ENCODE data around the gene SLC2A5. TPM values are rescaled to one million over a fixed set of nuclear protein-coding genes. Genes with fewer than 3 reads are reported as not detected.

Gene SLC2A5
- total RNA-seq, 1 donor from 2014 or later, result 0.79 TPM

DNA sequence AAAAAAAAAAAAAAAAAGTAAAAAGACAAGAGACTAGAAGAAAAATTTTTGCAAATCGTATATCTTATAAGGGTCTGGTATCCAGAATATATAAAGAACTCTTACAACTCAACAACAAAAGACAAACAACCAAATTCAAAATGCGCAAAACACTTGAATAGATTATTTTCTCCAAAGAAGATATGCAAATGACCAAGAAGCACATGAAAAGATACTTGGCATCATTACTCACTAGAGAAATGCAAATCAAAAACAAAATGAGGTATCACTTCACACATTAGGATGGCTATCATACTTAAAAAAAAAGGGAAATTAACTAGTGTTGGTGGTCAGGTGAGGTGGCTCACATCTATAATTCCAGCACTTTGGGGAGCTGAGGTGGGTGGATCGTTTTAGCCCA is 12.0 kb upstream of the SLC2A5 start:
- Histone ChIP-seq H3K4me3 (ENCODE audit: insufficient read depth, low read depth, low read length) (no peak overlapping the region), H3K9ac (ENCODE audit: low read length) (no peak overlapping the region), H3K4me1 (ENCODE audit: insufficient read depth, low read length) (peaks cover 39% of the 10 kb centered on the region), H2AFZ (ENCODE audit: low read depth, low read length) (no peak overlapping the region), H3K9me3 (ENCODE audit: insufficient read depth, low read depth, low read length) (peaks cover 1% of the 10 kb centered on the region), H3K27me3 (ENCODE audit: insufficient read depth, low read length) (peaks cover 10% of the 10 kb centered on the region), H3K27ac (ENCODE audit: low read depth, low read length) (no peak overlapping the region), H4K20me1 (ENCODE audit: insufficient read depth, low read length) (no peaks in the 10 kb centered on the region), H3K4me2 (ENCODE audit: low read length) (no peak overlapping the region), H3K79me2 (ENCODE audit: insufficient read depth, low read length) (no peaks in the 10 kb centered on the region), H3K36me3 (ENCODE audit: insufficient read depth, low read length) (no peaks in the 10 kb centered on the region)
- Mint-ChIP-seq H3K4me1 (ENCODE audit: low read depth, unreplicated experiment) (peaks cover 21% of the 10 kb centered on the region), H3K9me3 (ENCODE audit: unreplicated experiment) (no peaks in the 10 kb centered on the region), H3K4me3 (ENCODE audit: unreplicated experiment) (no peak overlapping the region), H3K36me3 (ENCODE audit: low read depth, unreplicated experiment) (no peaks in the 10 kb centered on the region), H3K27ac (ENCODE audit: unreplicated experiment) (no peak overlapping the region), H3K27me3 (ENCODE audit: low read depth, unreplicated experiment) (peaks cover 6% of the 10 kb centered on the region)
- no peak for TF ChIP-seq EZH2 (IDR thresholded peaks at IDR 0.05; ENCODE audit: insufficient read depth, low read length)
- TF ChIP-seq, protein P1, sequence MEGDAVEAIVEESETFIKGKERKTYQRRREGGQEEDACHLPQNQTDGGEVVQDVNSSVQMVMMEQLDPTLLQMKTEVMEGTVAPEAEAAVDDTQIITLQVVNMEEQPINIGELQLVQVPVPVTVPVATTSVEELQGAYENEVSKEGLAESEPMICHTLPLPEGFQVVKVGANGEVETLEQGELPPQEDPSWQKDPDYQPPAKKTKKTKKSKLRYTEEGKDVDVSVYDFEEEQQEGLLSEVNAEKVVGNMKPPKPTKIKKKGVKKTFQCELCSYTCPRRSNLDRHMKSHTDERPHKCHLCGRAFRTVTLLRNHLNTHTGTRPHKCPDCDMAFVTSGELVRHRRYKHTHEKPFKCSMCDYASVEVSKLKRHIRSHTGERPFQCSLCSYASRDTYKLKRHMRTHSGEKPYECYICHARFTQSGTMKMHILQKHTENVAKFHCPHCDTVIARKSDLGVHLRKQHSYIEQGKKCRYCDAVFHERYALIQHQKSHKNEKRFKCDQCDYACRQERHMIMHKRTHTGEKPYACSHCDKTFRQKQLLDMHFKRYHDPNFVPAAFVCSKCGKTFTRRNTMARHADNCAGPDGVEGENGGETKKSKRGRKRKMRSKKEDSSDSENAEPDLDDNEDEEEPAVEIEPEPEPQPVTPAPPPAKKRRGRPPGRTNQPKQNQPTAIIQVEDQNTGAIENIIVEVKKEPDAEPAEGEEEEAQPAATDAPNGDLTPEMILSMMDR (IDR thresholded peaks at IDR 0.05; ENCODE audit: insufficient read depth, low read depth, low read length), result no peak
- no peak for DNase-seq (ENCODE audit: low read depth)
- no peak for FAIRE-seq

DNA sequence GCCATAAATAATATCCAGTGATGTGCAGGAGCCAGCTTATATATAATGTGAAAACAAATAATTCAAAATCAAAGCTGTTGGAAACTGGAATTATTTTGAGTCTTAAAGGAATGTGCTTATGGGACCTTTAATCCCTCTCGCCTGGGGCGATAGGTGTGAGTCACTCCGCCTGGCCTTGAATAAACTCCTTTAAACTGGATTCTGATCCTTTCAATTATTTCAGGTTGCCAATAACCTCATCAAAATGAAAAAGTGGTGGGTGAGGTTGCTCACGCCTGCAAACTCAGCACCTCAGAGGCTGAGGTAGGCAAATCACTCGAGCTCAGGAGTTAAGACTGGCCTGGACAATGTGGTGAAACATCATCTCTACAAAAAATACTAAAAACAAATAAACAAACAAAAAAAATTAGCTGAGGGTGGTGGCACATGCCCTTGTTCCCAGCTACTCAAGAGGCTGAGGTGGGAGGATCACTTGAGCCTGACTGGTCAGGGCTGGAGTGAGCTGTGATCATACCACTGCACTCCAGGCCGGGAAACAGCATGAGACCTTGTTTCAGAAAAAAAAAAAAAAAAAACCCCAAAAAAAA is 11.4 kb upstream of the SLC2A5 start:
- Mint-ChIP-seq H3K27ac (ENCODE audit: unreplicated experiment) (no peak overlapping the region), H3K4me3 (ENCODE audit: unreplicated experiment) (no peak overlapping the region), H3K27me3 (ENCODE audit: low read depth, unreplicated experiment) (peaks cover 6% of the 10 kb centered on the region), H3K36me3 (ENCODE audit: low read depth, unreplicated experiment) (no peaks in the 10 kb centered on the region), H3K4me1 (ENCODE audit: low read depth, unreplicated experiment) (peaks cover 18% of the 10 kb centered on the region), H3K9me3 (ENCODE audit: unreplicated experiment) (no peaks in the 10 kb centered on the region)
- peak; percentile 52 for DNase-seq (ENCODE audit: low read depth)
- no peaks in the 10 kb centered on the region for H4K20me1 ChIP-seq (ENCODE audit: insufficient read depth, low read length)
- no peaks in the 10 kb centered on the region for H3K9me3 ChIP-seq (ENCODE audit: insufficient read depth, low read depth, low read length)
- no peak overlapping the region for H3K4me3 ChIP-seq (ENCODE audit: insufficient read depth, low read depth, low read length)
- FAIRE-seq, result no peak
- H3K9ac ChIP-seq (ENCODE audit: low read length), result no peak overlapping the region
- H3K27me3 ChIP-seq (ENCODE audit: insufficient read depth, low read length), result peaks cover 10% of the 10 kb centered on the region
- no peaks in the 10 kb centered on the region for H3K79me2 ChIP-seq (ENCODE audit: insufficient read depth, low read length)
- TF ChIP-seq EZH2 (IDR thresholded peaks at IDR 0.05; ENCODE audit: insufficient read depth, low read length), result no peak
- TF ChIP-seq, protein P1 (IDR thresholded peaks at IDR 0.05; ENCODE audit: insufficient read depth, low read depth, low read length), result no peak
- no peak overlapping the region for H2AFZ ChIP-seq (ENCODE audit: low read depth, low read length)
- H3K4me2 ChIP-seq (ENCODE audit: low read length), result peak overlapping the region; percentile 3
- no peak overlapping the region for H3K27ac ChIP-seq (ENCODE audit: low read depth, low read length)
- H3K36me3 ChIP-seq (ENCODE audit: insufficient read depth, low read length), result no peaks in the 10 kb centered on the region
- peaks cover 37% of the 10 kb centered on the region for H3K4me1 ChIP-seq (ENCODE audit: insufficient read depth, low read length)

GRCh38 chr1:9079988-9080704 is 10.7 kb upstream of the SLC2A5 start:
- Mint-ChIP-seq H3K4me1 (ENCODE audit: low read depth, unreplicated experiment) (peaks cover 12% of the 10 kb centered on the region), H3K4me3 (ENCODE audit: unreplicated experiment) (no peak overlapping the region), H3K9me3 (ENCODE audit: unreplicated experiment) (no peaks in the 10 kb centered on the region), H3K27ac (ENCODE audit: unreplicated experiment) (no peak overlapping the region), H3K36me3 (ENCODE audit: low read depth, unreplicated experiment) (no peaks in the 10 kb centered on the region), H3K27me3 (ENCODE audit: low read depth, unreplicated experiment) (peaks cover 8% of the 10 kb centered on the region)
- Histone ChIP-seq H3K27me3 (ENCODE audit: insufficient read depth, low read length) (peaks cover 12% of the 10 kb centered on the region), H3K4me1 (ENCODE audit: insufficient read depth, low read length) (peaks cover 31% of the 10 kb centered on the region), H3K27ac (ENCODE audit: low read depth, low read length) (no peak overlapping the region), H3K9ac (ENCODE audit: low read length) (no peak overlapping the region), H4K20me1 (ENCODE audit: insufficient read depth, low read length) (no peaks in the 10 kb centered on the region), H3K4me3 (ENCODE audit: insufficient read depth, low read depth, low read length) (no peak overlapping the region), H3K36me3 (ENCODE audit: insufficient read depth, low read length) (no peaks in the 10 kb centered on the region), H2AFZ (ENCODE audit: low read depth, low read length) (no peak overlapping the region), H3K4me2 (ENCODE audit: low read length) (peak overlapping the region; percentile 3), H3K9me3 (ENCODE audit: insufficient read depth, low read depth, low read length) (no peaks in the 10 kb centered on the region), H3K79me2 (ENCODE audit: insufficient read depth, low read length) (no peaks in the 10 kb centered on the region)
- FAIRE-seq (no peak), DNase-seq (ENCODE audit: low read depth) (no peak)
- no peak for TF ChIP-seq EZH2 (IDR thresholded peaks at IDR 0.05; ENCODE audit: insufficient read depth, low read length)
- TF ChIP-seq, protein P1 (IDR thresholded peaks at IDR 0.05; ENCODE audit: insufficient read depth, low read depth, low read length), result no peak
